MM.1S (cell line): ENCODE results near the gene CHRND.

ENCODE experiments used
- DNase-seq: peaks from one replicate; pipeline ENCODE4 v3.0.0-alpha.2; 2015
- H2AFZ ChIP-seq: fragments of 300-600 bp; sonication (generic); 2 replicates; pipeline ENCODE4 v1.6.0; 2016; ENCODE audit warnings: antibody characterized with exemption, low read length
- H3F3A ChIP-seq: fragments of 300-600 bp; sonication (generic); 2 replicates; pipeline ENCODE4 v1.6.1; 2016; ENCODE audit warnings: mild to moderate bottlenecking, antibody characterized with exemption, low read length, moderate library complexity, mixed read lengths; ENCODE audit not compliant: insufficient read depth
- H3K27ac ChIP-seq: fragments of 300-600 bp; sonication (generic); 2 replicates; pipeline ENCODE4 v1.5.1; 2016; ENCODE audit warnings: mild to moderate bottlenecking, low read length
- H3K27me3 ChIP-seq: fragments of 300-600 bp; sonication (generic); replicated peaks from 2 replicates; pipeline ENCODE4 v1.6.0; 2016; ENCODE audit warnings: low read length; ENCODE audit not compliant: insufficient read depth
- H3K36me3 ChIP-seq: fragments of 300-600 bp; sonication (generic); replicated peaks from 2 replicates; pipeline ENCODE4 v1.6.1; 2016; ENCODE audit warnings: mild to moderate bottlenecking, low read length, mixed read lengths; ENCODE audit not compliant: insufficient read depth
- H3K4me1 ChIP-seq: fragments of 300-600 bp; sonication (generic); 2 replicates; pipeline ENCODE4 v1.6.1; 2016; ENCODE audit warnings: low read length, mixed read lengths
- H3K4me2 ChIP-seq: fragments of 300-600 bp; sonication (generic); 2 replicates; pipeline ENCODE4 v1.6.0; 2016; ENCODE audit warnings: low read depth, low read length
- H3K4me3 ChIP-seq: fragments of 300-600 bp; sonication (generic); 2 replicates; pipeline ENCODE4 v1.5.1; 2016; ENCODE audit warnings: low read length, mixed read lengths
- H3K79me2 ChIP-seq: fragments of 300-600 bp; sonication (generic); 2 replicates; pipeline ENCODE4 v1.6.1; 2016; ENCODE audit warnings: mixed run types, low read length, mixed read lengths
- H3K9ac ChIP-seq: fragments of 300-600 bp; sonication (generic); 2 replicates; pipeline ENCODE4 v1.6.1; 2016; ENCODE audit warnings: low read length, mixed read lengths
- H3K9me2 ChIP-seq: fragments of 300-600 bp; sonication (generic); replicated peaks from 2 replicates; pipeline ENCODE4 v1.6.1; 2016; ENCODE audit warnings: mild to moderate bottlenecking, low read length, mixed read lengths; ENCODE audit not compliant: insufficient read depth
- H3K9me3 ChIP-seq: fragments of 300-600 bp; sonication (generic); replicated peaks from 2 replicates; pipeline ENCODE4 v1.6.1; 2016; ENCODE audit warnings: mild to moderate bottlenecking, low read length, mixed read lengths; ENCODE audit not compliant: insufficient read depth
- H4K20me1 ChIP-seq: fragments of 300-600 bp; sonication (generic); 2 replicates; pipeline ENCODE4 v1.6.1; 2016; ENCODE audit warnings: mild to moderate bottlenecking, low read length, moderate library complexity, mixed read lengths; ENCODE audit not compliant: insufficient read depth
- CTCF ChIP-seq: fragments of 300-600 bp; sonication (generic); IDR thresholded peaks from 2 replicates; pipeline ENCODE4 v1.5.1; 2016; ENCODE audit warnings: antibody characterized with exemption, low read length, mixed read lengths
- EZH2 ChIP-seq: fragments of 300-600 bp; sonication (generic); optimal IDR thresholded peaks from 2 replicates; pipeline ENCODE3; 2017; ENCODE audit warnings: low read depth, mild to moderate bottlenecking, antibody characterized with exemption, low read length, mixed read lengths
- EZH2phosphoT487 ChIP-seq: fragments of 300-600 bp; sonication (generic); IDR thresholded peaks from 2 replicates; pipeline ENCODE4 v1.6.1; 2018; ENCODE audit warnings: antibody characterized with exemption, low read length

Gene CHRND

GRCh38 chr2:232549655-232550353 is 23.8 kb downstream of the CHRND start:
- no peak for DNase-seq
- Histone ChIP-seq H3K27me3 (no peaks in the 10 kb centered on the region), H2AFZ (peak overlapping the region; percentile 83), H3K4me2 (peak overlapping the region; percentile 79), H3K9me3 (no peaks in the 10 kb centered on the region), H3F3A (no peaks in the 10 kb centered on the region; the same call in none of the 2 replicates), H3K4me1 (peaks cover 6% of the 10 kb centered on the region; the same call in 1 of the 2 replicates), H4K20me1 (no peaks in the 10 kb centered on the region), H3K4me3 (peak overlapping the region; percentile 75), H3K79me2 (peaks cover 51% of the 10 kb centered on the region), H3K27ac (peak overlapping the region; percentile 89; the same call in 1 of the 2 replicates), H3K9me2 (no peaks in the 10 kb centered on the region), H3K9ac (peak overlapping the region; percentile 97), H3K36me3 (no peaks in the 10 kb centered on the region)
- TF ChIP-seq CTCF (no peak), EZH2 (no peak), EZH2phosphoT487 (no peak)

GRCh38 chr2:232550354-232551249 is 24.6 kb downstream of the CHRND start, which contains the start of the genes EIF4E2 and TIGD1:
EIF4E2 (plus strand) TSS chr2:232550689; CDS start chr2:232550725, 36 bp downstream.
TIGD1 (minus strand) TSS chr2:232550557; CDS start chr2:232549882, 675 bp downstream.
- H3K4me1 ChIP-seq = peaks cover 6% of the 10 kb centered on the region; the same call in 1 of the 2 replicates
- H3K9me3 ChIP-seq = no peaks in the 10 kb centered on the region
- no peaks in the 10 kb centered on the region for H4K20me1 ChIP-seq
- H3K4me2 ChIP-seq = peak within 1 kb of the TSS; percentile 79
- H3F3A ChIP-seq = no peaks in the 10 kb centered on the region; the same call in none of the 2 replicates
- H3K9me2 ChIP-seq = no peaks in the 10 kb centered on the region
- H2AFZ ChIP-seq = peak within 1 kb of the TSS; percentile 85
- H3K9ac ChIP-seq = peak within 1 kb of the TSS; percentile 97
- H3K79me2 ChIP-seq = peaks cover 59% of the 10 kb centered on the region
- no peaks in the 10 kb centered on the region for H3K27me3 ChIP-seq
- TF ChIP-seq EZH2 (no peak), CTCF (peak; percentile 23)
- peak within 1 kb of the TSS; percentile 75 for H3K4me3 ChIP-seq
- peak; percentile 92 for DNase-seq
- no peaks in the 10 kb centered on the region for H3K36me3 ChIP-seq
- H3K27ac ChIP-seq = peak within 1 kb of the TSS; percentile 89

- no peaks in the 10 kb centered on the region for H3K9me3 ChIP-seq
- H3K27ac ChIP-seq = peak overlapping the region; percentile 89; the same call in 1 of the 2 replicates
- no peaks in the 10 kb centered on the region; the same call in none of the 2 replicates for H3F3A ChIP-seq
- H3K79me2 ChIP-seq = peaks cover 65% of the 10 kb centered on the region
- H3K9me2 ChIP-seq = no peaks in the 10 kb centered on the region
- peak overlapping the region; percentile 97 for H3K9ac ChIP-seq
- peaks cover 6% of the 10 kb centered on the region; the same call in 1 of the 2 replicates for H3K4me1 ChIP-seq
- DNase-seq = no peak
- peak overlapping the region; percentile 85; the same call in 1 of the 2 replicates for H2AFZ ChIP-seq
- H3K4me2 ChIP-seq = peak overlapping the region; percentile 73
- no peaks in the 10 kb centered on the region for H3K36me3 ChIP-seq
- no peaks in the 10 kb centered on the region for H3K27me3 ChIP-seq
- TF ChIP-seq CTCF (no peak), EZH2phosphoT487 (no peak), EZH2 (no peak)
- H3K4me3 ChIP-seq = peak overlapping the region; percentile 75
- peaks cover 3% of the 10 kb centered on the region; the same call in 1 of the 2 replicates for H4K20me1 ChIP-seq
Measured at GRCh38 chr2:232551250-232551638, 25.3 kb downstream of the CHRND start.
